Endothelial cell of umbilical vein (primary cell): Measurements from ENCODE around the gene C14orf93.

Experiments
- CTCF ChIP-seq, 2 donors: IDR thresholded peaks; 1 replicate in 1 of 2; 2 replicates in 1 of 2; pipeline ENCODE4 v1.5.1; 2011; ENCODE audit warnings: low read length in 2 of 2, mild to moderate bottlenecking in 2 of 2, moderate library complexity in 2 of 2, control low read depth in 1 of 2, inconsistent platforms in 1 of 2, low read depth in 1 of 2; ENCODE audit not compliant: insufficient read depth in 1 of 2; ENCODE audit errors: extremely low read depth in 1 of 2
- JUN ChIP-seq: IDR thresholded peaks from 2 replicates; pipeline ENCODE4 v1.6.1; 2011; ENCODE audit warnings: borderline replicate concordance, low read depth; ENCODE audit not compliant: insufficient read length, insufficient read depth
- POLR2A ChIP-seq: IDR thresholded peaks from 2 replicates; pipeline ENCODE4 v1.6.1; 2012; ENCODE audit warnings: low read depth, mild to moderate bottlenecking, control low read depth, low read length

- TF ChIP-seq JUN (no peak), CTCF (IDR thresholded peaks at IDR 0.05; ENCODE audit: extremely low read depth in 1 of 2, insufficient read depth in 1 of 2, low read depth in 1 of 2, low read length in 2 of 2) (no peak), POLR2A (no peak)
Observed at GRCh38 chr14:23020143-23021128, 10.5 kb upstream of the C14orf93 start.
